ENCODE measurements around the gene DCHS2.
"Not testable (repeated sequence)": the region's sequence is repeated elsewhere in the genome, so short reads cannot be mapped to it uniquely, and the experiment has no call there.

DCHS2 gene

GRCh38 chr4:154315741-154316140 is 175.9 kb downstream of the DCHS2 start:
- no peak for DNase-seq (ENCODE audit: low read depth)

DNA sequence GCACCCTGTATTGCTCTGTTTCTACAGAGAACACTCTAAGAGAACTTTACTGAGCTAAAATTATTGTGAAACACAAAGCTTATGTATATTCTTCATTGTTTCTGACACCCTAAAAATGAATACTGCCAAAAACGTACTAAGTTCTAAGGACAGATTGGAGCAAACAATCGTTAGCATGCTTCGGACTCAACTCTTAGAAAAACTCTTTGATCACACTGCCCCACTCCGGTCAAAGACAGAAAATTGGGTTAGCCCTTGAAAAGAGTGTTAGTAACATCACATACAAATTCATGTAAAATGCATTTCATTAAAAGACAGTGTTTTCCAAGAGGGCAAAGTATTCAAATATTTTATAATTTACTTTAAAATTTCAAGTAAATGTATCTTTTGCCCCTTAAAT is 177.4 kb downstream of the DCHS2 start:
- DNase-seq (ENCODE audit: low read depth) = no peak

DNA sequence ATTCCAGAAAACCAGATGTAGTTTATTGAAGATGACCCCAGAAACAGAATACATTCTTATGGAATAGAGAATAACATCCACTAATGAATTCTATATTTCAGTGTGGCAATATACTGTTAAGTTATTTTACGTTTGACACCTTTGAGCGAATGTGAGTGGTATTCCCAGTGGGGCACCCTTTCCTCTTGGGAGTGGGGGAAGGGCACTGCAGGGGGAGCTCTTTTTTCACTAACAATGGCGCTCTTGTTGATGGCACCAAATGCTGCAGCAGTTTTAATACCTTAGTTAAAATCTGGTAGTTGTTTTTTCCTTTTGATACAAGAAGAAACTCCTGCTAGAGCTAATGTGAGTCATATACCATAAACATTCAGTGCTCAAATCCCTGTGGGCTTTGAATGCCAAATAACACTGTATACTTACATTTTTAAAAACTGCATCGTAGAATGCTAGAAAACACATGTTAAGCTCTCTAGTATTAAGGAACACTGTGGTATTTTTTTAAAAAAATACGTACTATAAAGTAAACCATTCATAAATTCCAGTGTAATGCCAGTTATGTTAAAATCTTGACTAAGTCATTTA is 178.5 kb downstream of the DCHS2 start:
- no peak for DNase-seq (ENCODE audit: low read depth)

GRCh38 chr4:154312246-154312645 is 179.4 kb downstream of the DCHS2 start:
- no peak for DNase-seq (ENCODE audit: low read depth)

GRCh38 chr4:154310578-154310977 is 181.0 kb downstream of the DCHS2 start:
- DNase-seq (ENCODE audit: low read depth) = no peak

- no peak for DNase-seq (ENCODE audit: low read depth)
Measured at GRCh38 chr4:154308207-154308606, 183.4 kb downstream of the DCHS2 start.

DNA sequence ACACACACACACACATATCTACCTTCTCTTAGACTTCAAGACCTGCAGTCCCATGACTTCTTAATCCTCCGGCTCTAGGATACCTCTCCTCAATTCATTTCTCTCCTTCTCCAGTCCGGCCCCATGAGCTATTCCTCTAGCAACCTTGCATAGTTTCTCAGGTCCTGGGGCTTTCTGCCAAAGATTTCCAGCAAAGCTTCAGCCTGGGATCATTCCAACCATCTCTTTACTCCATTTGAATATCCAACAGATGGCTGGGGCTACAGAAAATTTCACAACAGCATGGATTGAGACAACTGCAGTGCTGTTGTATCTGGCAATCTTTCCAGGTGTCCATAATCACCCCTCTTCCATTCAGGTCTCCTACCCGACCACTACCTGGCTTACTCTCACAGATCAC is 184.1 kb downstream of the DCHS2 start:
- no peak for DNase-seq (ENCODE audit: low read depth)

- DNase-seq (ENCODE audit: low read depth) = no peak
Measured at GRCh38 chr4:154305616-154306015, 186.0 kb downstream of the DCHS2 start.

GRCh38 chr4:154304679-154305078 is 186.9 kb downstream of the DCHS2 start:
- no peak for DNase-seq (ENCODE audit: low read depth)

DNA sequence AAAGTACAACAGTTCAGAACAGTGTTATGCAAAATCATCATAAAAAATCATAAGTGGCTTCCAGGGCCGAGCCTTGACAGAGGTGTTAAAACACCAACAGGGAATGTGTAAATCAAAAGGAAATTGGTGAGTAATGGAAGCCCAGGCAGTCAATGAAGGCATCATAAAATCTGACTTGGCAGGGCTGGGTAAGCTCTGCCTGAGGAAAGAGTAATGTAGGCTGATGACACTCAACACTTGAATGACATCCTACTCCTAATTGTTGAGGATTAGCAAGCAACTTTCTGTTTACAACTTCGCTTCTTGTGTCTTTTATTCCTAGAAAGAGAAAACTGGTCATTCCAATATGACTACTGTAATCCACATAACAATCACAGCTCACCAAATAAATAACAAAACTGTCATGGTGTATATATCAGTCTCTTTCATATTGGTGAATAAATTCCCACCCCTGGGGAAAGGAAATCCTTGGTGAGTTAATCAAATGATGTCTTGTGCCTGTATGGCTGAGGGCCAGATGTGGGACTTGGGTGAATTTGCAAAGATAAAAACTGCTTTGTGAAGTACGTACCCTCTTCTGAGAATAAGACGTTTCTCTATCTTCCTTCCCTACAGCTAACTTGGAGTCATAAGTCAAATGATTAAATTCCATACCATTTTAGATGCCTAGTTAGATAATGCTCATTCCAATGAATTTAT is 196.8 kb downstream of the DCHS2 start:
- no peak for DNase-seq (ENCODE audit: low read depth)

- no peak for DNase-seq (ENCODE audit: low read depth)
Measured at GRCh38 chr4:154293427-154293826, 198.2 kb downstream of the DCHS2 start.

GRCh38 chr4:154292589-154292988 is 199.0 kb downstream of the DCHS2 start:
- DNase-seq (ENCODE audit: low read depth) = no peak

DNA sequence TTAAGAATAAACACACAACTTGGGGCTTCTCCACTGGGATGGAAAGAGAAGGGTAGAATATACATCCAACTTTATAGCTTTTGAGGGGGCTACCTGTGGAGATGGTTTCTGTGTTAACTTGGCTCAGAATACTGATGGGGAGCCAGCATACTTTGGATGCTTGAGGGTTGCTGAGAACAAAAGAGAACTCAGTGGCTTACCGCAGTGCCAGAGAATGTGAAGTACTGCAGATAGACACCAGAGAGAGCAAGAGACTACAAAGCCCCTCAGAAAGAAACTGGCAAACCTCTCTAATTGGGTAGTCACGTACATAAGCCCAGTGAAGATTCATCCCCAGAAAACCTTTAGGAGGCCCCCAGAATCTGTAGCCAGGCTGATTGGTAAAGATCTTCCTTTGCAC is 214.4 kb downstream of the DCHS2 start:
- no peak for DNase-seq (ENCODE audit: low read depth)

- no peak for DNase-seq (ENCODE audit: low read depth)
Measured at GRCh38 chr4:154276496-154276895, 215.1 kb downstream of the DCHS2 start.

DNA sequence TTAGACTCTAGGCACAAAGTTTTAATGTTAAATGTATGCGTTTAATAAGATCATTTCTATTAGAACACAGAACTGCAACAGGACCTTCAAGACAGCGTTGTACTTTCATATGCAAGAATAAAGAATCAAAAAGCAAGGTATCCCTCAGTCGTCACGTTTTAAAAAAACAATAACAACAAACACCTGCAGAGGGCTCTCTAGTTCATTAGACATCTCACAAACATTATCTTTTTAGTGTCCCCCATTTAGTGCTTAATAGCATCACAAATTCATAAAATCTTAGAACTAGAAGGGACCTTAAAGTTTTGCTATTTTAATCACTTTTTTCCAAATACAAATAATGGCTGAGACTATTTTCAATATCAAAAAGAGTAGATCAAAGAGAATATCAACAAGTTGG is 236.6 kb downstream of the DCHS2 start:
- DNase-seq (ENCODE audit: low read depth) = no peak

GRCh38 chr4:154234576-154234975 is 257.0 kb downstream of the DCHS2 start:
- no peak for DNase-seq (ENCODE audit: low read depth)

- no peak for DNase-seq (ENCODE audit: low read depth)
Measured at GRCh38 chr4:154231806-154232478, 259.7 kb downstream of the DCHS2 start.

- no peak for DNase-seq (ENCODE audit: low read depth)
Measured at GRCh38 chr4:154230723-154231122, 260.9 kb downstream of the DCHS2 start.

GRCh38 chr4:154230091-154230490 is 261.5 kb downstream of the DCHS2 start:
- DNase-seq (ENCODE audit: low read depth) = no peak

DNA sequence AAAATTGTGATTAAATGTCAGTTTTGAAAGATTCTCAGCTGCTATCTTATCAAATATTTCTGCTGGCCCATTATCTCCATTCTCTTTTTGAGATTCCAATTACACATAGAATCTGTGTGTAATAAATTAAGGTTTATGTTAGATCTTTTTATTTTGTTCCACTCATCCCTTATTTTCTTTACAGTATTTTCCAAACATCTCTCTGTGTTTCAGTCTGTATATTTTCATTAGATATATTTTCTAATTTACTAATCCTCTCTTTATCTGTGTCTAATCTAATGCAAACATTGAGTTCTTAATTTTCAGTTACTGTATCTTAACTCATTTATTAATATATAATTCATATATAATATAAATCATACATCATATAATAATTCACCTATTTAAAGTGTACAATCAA is 268.7 kb downstream of the DCHS2 start:
- DNase-seq (ENCODE audit: low read depth) = no peak

DNA sequence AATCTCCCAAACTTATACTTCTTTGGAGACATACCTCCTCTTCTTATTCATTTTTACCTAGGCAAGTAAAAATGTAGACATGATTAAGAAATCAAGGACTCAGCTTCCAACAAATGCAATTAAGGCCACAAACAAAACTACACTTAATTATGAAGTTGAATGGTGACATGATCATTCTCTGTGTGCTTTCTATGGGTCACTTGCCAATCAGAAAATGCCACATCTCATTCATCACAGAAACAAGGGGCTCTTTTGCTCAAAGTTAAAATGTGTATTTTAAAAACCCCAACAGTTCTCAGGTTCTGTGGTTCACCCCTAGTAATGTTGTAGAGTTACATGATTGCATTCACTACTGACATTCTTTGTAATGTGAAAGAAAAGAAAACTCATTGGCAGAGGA is 273.5 kb downstream of the DCHS2 start:
- DNase-seq (ENCODE audit: low read depth) = no peak

- DNase-seq (ENCODE audit: low read depth) = not testable (repeated sequence)
Measured at GRCh38 chr4:154217384-154217783, 274.2 kb downstream of the DCHS2 start.

DNA sequence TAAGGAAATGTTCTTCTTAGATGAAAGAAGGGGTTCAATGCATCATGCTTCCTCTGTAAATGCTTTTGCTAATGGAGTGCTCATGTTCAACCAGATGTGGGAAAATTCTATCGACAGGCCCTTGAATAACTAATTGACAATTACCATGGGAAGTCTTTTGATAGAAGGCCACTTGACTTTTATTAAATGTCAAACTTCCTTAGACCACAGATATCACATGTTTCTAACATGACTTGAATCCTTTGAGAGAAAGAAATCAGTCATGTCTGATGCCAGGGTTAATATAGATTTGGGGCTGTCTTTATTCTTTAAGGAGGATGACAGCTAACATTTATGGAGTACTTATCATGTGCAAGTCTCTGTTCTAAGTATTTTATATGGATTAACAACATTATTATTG is 280.1 kb downstream of the DCHS2 start:
- no peak for DNase-seq (ENCODE audit: low read depth)

- DNase-seq (ENCODE audit: low read depth) = no peak
Measured at GRCh38 chr4:154208424-154208823, 283.2 kb downstream of the DCHS2 start.
